Endothelial cell of umbilical vein (primary cell): ENCODE results near the gene ZNF530.

Experiments
- CTCF ChIP-seq, 2 donors: IDR thresholded peaks; 1 replicate in 1 of 2; 2 replicates in 1 of 2; pipeline ENCODE4 v1.5.1; 2011; ENCODE audit warnings: low read length in 2 of 2, mild to moderate bottlenecking in 2 of 2, moderate library complexity in 2 of 2, control low read depth in 1 of 2, inconsistent platforms in 1 of 2, low read depth in 1 of 2; ENCODE audit not compliant: insufficient read depth in 1 of 2; ENCODE audit errors: extremely low read depth in 1 of 2
- EZH2 ChIP-seq: IDR thresholded peaks from 2 replicates; pipeline ENCODE4 v1.6.1; 2012; ENCODE audit warnings: borderline replicate concordance, low read depth, mild to moderate bottlenecking, moderate library complexity, low read length, inconsistent platforms; ENCODE audit not compliant: severe bottlenecking
- FOS ChIP-seq: IDR thresholded peaks from 2 replicates; pipeline ENCODE4 v1.6.1; 2011; ENCODE audit warnings: mild to moderate bottlenecking, low read length, moderate library complexity, borderline replicate concordance; ENCODE audit not compliant: insufficient read depth
- GATA2 ChIP-seq: IDR thresholded peaks from 2 replicates; pipeline ENCODE4 v1.7.0; 2011; ENCODE audit warnings: low read depth, mild to moderate bottlenecking, moderate library complexity, mixed read lengths, low read length; ENCODE audit not compliant: insufficient read length, insufficient read depth
- JUN ChIP-seq: IDR thresholded peaks from 2 replicates; pipeline ENCODE4 v1.6.1; 2011; ENCODE audit warnings: borderline replicate concordance, low read depth; ENCODE audit not compliant: insufficient read length, insufficient read depth
- MAX ChIP-seq: IDR thresholded peaks from 2 replicates; pipeline ENCODE4 v1.6.1; 2011; ENCODE audit not compliant: insufficient read depth, insufficient read length
- MYC ChIP-seq: IDR thresholded peaks from one replicate; pipeline ENCODE4 v1.6.1; 2011; ENCODE audit warnings: mild to moderate bottlenecking, low read depth, low read length
- POLR2A ChIP-seq: IDR thresholded peaks from 2 replicates; pipeline ENCODE4 v1.6.1; 2012; ENCODE audit warnings: low read depth, mild to moderate bottlenecking, control low read depth, low read length
- POLR2AphosphoS5 ChIP-seq: IDR thresholded peaks from 2 replicates; pipeline ENCODE4 v1.6.1; 2012; ENCODE audit warnings: low read depth, mild to moderate bottlenecking, control low read depth, low read length, moderate library complexity; ENCODE audit not compliant: insufficient read depth

GRCh38 chr19:57557659-57558058, 42.0 kb upstream of the ZNF530 start:
- TF ChIP-seq EZH2: no peak
- no peak for TF ChIP-seq CTCF (IDR thresholded peaks at IDR 0.05; ENCODE audit: extremely low read depth in 1 of 2, insufficient read depth in 1 of 2, low read depth in 1 of 2, low read length in 2 of 2)
- no peak for TF ChIP-seq POLR2A
- TF ChIP-seq MAX: no peak
- TF ChIP-seq JUN: no peak
- TF ChIP-seq POLR2AphosphoS5: no peak
- TF ChIP-seq GATA2: no peak
- TF ChIP-seq FOS: no peak
- TF ChIP-seq MYC: no peak
